GM21515 (cell line): ENCODE results near the gene TPMT.
"Not testable (repeated sequence)": the region's sequence is repeated elsewhere in the genome, so short reads cannot be mapped to it uniquely, and the experiment has no call there.

Experiments used
- ATAC-seq: cut with Tn5 transposase; IDR thresholded peaks from one replicate; pipeline ENCODE4 v1.9.1; 2021; ENCODE audit not compliant: unreplicated experiment

The TPMT gene

DNA sequence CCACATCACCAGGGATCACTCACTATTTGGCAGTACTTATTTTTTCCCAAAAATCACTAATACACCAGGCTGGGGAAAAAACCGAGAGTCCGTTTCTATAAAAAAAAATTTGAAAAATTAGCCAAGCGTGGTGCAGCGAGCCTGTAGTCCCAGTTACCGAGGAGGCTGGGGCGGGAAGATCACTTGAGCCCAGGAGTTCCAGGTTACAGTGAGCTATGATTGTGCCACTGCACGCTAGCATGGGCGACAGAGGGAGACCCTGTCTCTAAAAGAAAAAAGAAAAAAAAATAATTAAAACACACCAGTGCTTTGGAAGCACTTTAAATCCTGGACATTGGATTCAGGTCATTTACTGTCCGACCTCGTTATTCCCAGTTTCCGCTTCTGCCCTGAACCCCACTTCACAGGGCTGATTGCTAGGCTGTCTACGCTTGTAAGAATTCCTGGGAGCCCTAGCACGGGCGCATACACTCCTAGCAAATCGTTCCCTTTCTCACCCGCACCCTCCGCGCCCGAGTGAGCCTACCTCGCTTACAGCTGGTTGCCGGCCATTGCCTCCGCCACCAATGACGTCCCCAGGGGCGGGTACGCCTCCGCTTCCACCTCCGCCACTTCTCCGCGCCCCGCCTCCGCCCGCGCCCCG, at the start of gene TPMT:
TPMT (minus strand) TSS at position 571 of the 643 bp plus-strand sequence. CDS start 5,950 bp downstream, outside the sequence.
- peak; percentile 59 for ATAC-seq

DNA sequence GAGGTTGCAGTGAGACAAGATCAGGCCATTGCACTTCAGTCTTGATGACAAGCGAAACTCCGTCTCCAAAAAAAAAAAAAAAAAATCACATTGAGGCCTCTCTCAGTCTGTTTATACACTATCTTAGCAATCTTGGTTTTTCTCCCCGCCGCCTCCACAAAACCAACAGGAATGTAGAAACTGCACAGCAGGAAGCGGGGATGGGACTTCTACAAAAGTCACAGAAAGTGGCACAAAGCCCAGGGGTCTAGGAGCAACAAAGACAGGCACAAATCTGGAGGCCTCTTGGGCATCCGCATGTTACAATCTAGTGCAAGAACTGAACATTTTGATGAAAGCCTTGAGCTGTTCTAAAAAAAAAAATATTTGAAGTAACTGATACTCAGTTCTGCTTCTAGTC, 48.9 kb upstream of the TPMT start:
- ATAC-seq, result no peak

DNA sequence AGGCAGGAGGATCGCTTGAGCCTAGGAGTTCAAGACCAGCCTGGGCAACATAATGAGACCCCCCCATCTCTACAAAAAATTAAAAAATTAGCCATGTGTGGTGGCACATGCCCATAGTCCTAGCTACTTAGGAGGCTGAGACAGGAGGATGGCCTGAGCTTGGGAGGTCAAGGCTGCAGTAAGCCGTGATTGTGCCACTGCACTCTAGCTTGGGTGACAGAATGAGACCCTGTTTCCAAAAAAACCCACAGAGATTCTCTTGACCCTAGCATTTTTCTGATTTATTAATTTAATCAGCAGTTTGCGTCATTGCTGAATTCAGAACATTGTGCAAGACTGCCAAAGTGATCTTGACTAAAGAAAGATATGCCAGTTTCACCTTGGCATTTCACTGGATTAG, 37.1 kb upstream of the TPMT start:
- no peak for ATAC-seq

DNA sequence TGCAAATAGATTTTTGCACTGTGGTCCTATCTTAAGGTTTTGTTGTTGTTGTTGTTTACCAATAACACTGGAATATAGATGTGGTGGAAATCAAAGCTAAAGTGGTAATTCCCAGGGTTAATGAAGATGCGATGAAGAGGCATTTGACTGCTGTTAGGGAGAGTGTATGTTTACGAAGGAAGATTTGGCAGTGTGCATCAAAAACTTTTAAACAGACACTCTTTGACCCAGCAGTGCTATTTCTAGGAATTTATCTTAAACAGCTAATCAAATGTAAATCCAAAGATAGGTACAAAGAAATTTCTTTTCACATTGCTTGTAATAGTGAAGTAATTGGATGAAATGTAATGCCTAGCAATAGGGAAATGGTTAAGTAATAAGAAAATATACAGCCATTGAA, 34.3 kb upstream of the TPMT start:
- ATAC-seq, result no peak

DNA sequence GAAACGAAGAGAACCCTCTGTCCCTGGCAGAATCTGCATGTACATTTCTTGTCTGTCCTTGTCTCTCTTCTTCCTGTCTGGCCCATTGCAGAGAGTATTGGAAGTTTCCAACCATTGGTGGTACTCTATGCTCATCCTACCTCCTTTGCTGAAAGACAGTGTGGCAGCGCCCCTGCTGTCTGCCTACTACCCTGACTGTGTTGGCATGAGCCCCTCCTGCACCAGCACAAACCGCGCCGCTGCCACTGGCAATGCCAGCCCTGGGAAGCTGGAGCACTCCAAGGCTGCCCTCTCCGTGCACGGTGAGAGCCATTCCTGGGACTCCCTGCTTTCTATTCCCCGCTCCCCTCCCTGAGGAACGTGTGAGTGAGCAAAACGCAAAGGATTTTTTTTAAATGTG, 32.8 kb upstream of the TPMT start:
- ATAC-seq, result no peak

DNA sequence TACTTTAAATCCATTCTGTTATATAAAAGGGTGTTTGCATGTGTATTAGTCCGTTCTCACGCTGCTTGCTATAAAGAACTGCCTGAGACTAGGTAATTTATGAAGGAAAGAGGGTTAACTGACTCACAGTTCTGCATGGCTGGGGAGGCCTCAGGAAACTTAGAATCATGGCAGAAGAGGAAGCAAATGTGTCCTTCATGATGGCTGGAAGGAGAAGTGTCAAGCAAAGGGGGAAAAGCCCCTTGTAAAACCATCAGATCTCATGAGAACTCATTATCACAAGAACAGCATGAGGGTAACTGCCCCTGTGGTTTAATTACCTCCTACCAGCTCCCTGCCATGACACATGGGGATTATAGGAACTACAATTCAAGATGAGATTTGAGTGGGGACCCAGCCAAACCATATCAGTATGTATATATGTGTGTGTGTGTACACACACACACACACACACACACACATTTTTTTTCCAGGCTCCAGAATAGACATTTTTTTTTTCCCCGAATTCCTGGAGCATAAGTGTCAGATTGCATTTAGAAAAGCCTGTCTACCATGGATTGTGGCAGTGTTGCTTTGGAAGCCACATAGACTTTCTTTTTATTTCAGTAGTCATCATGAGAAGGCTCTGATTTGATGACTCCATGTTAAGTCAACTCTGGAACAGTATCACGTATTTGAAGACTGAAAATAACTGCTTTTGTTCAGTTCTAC, 31.8 kb upstream of the TPMT start:
- ATAC-seq, result no peak

DNA sequence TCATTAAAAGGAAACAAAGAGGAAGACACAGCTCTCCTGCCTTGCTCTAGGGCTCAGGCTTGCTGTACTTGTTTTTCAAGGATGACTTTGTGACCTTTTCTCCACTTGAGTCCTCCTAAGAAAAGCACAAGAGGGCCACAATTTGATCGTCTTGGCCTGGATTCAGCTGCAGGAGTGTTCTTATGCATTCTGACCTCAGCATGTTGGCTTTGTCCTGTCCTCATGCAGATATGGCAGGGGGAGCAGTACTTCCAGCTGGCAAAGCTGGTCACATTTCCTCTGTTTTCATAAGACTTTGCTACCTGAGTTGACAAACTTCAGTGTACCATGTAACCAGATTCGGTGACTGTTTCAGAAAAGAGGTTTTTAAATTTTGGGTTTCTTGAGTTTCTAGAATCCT, 31.2 kb upstream of the TPMT start:
- no peak for ATAC-seq

DNA sequence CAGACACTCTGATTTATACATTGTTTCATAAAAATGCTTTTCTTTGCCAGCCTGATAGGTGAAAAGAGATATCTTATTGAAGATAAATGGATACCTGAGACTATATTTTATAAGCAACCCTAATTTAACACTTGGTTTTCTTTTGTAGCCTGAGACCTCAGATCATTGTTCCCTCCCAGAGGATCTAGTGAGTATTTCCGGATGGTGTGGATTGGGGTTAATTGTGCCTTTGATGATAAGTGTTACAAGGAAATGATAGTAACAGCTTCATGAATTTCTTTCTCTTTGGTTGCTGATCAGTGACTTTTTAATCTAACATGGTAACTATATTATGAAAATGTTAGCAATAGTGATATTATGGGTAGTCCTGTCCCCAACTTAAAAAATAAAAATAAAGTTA, 30.7 kb upstream of the TPMT start:
- ATAC-seq, result no peak

GRCh38 chr6:18183766-18184165, 28.9 kb upstream of the TPMT start:
- ATAC-seq, result no peak

DNA sequence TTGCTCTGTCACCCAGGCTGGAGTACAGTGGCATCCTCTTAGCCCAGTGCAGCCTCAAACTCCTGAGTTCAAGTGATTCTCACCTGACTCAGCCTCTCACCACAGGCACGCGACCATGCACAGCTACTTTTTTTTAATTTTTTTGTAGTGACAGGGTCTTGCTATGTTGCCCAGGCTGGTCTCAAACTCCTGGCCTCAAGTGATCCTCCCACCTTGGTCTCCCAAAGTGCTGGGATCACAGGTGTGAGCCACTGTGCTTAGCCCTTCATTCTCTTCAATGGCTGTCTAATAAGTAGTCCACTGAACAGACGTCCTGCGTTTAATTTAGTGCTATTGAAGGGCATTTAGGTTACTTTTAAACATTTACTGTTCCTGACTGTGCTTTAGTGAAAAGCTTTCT, 27.7 kb upstream of the TPMT start:
- ATAC-seq, result no peak

- ATAC-seq, result no peak
These were observed 25.0 kb upstream of the TPMT start for GRCh38 chr6:18179770-18180356.

- no peak for ATAC-seq
These were observed 24.2 kb upstream of the TPMT start for GRCh38 chr6:18178960-18179615.

DNA sequence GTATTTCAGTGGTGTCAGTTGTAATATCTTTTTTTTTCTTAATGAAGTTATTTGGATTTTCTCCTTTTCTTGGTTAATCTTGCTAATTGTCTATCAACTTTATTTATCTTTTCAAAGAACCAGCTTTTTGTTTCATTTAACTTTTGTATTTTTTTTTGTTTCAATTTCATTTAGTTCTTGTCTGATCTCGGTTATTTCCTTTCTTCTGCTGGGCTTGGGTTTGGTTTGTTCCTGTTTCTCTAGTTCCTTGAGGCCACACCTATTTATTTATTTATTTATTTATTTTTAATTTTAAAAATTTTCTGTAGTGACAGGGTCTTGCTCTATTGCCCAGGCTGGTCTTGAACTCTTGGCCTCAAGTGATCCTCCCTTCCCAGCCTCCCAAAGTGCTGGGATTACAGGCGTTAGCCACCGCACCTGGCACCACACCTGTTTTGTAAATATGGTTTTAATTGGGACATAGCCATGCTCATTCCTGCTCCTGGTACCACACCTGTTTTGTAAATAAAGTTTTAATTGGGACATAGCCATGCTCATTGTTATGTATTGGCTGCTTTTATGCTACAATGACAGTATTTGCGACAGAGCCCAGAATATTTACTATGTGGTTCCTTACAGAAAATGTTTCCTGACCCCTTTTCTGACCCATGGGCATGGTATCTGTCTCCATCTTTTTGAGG, 22.5 kb upstream of the TPMT start:
- ATAC-seq, result no peak

DNA sequence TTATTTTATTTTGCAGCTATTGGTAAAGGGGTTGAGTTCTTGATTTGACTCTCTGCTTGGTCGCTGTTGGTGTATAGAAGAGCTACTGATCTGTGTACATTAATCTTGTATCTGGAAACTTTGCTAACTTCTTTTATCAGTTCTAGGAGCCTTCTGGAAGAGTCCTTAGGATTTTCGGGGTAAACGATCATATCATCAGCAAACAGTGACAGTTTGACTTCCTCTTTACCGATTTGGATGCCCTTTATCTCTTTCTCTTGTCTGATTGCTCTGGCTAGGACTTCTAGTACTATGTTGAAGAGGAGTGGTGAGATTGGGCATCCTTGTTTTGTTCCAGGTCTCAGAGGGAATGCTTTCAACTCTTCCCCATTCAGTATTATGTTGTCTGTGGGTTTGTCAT, 21.3 kb upstream of the TPMT start:
- not testable (repeated sequence) for ATAC-seq

DNA sequence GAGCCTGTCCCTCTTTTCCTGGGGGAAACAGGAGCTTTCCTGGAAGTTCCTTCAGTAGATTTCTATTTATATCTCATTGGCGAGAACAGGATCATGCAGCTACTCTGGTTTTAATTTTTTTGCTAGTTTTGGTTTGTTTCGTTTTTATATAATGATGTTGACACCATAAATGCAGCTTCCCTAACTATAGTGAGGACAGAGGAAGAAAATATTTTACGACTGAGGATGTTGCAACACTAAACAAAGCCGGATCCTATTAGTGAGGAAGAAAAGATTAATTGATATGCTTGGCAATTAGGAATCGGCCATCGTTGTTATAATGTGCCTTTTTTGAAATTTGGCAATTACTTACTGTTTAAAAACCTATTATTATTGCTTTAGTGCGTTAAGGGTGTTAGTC, 17.0 kb upstream of the TPMT start:
- no peak for ATAC-seq

GRCh38 chr6:18168264-18168663, 13.4 kb upstream of the TPMT start:
- ATAC-seq, result no peak

DNA sequence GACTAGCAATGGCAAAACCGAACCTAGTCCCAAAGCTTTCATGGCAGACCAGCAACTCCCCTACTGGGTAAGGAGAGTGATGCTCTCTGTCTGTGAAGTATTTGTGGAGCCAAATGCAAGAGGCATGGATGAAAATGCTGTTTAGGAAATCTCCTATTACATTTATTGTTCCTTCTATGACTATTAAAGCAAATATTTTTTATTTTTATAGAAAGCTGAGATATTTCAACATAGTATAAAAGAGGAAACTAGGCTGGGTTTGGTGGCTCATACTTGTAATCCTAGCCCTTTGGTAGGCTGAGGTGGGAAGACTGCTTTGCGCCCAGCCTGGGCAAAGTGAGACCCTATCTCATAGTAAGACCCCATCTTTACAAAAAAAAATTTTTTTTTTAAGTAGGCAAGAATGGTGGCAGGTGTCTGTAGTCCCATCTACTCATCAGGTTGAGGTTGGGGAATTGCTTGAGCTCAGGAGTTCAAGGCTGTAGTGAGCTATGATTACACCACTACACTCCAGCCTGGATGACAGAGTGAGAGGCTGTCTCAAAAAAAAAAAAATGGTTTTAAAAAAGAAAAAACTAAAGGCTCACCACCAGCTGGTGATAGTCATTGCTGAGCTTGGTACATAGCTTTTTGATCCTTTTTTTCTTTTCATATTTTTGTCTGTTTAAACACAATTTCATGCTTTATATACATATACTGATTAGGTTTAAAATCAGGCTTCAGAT, 11.6 kb upstream of the TPMT start:
- no peak for ATAC-seq

GRCh38 chr6:18165751-18166150, 10.9 kb upstream of the TPMT start:
- no peak for ATAC-seq

- ATAC-seq, result no peak
These were observed 7.5 kb upstream of the TPMT start for GRCh38 chr6:18162401-18162800.

DNA sequence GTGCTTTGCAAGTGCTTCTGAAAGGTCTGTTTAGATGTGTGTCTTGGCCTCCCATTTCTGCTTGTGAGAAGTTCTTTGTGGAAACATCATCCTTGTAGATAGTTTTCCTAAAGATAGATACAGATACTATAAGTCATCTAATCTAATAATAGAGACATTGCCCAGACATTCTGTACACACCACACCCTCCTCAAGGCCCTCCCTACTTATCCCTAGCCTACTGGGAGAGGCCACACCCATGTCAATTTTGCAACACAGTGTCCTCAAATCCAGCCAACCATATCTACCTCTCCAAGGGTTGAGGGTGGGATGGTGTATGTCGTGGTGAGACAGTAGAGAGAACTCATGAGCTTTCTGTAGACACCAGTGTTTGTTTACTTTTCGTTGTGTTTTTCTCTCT, 6.6 kb upstream of the TPMT start:
- ATAC-seq, result no peak

GRCh38 chr6:18160911-18161310, 6.0 kb upstream of the TPMT start:
- no peak for ATAC-seq
